ENCODE results near the gene SLF2. TPM values are rescaled to one million over a fixed set of nuclear protein-coding genes. Genes with fewer than 3 reads are reported as not detected.
"Not testable (repeated sequence)": the region's sequence is repeated elsewhere in the genome, so short reads cannot be mapped to it uniquely, and the experiment has no call there.

SLF2 gene
- total RNA-seq, 2 donors from 2014 or later, result 41.3 to 44.1 TPM

GRCh38 chr10:100970076-100970913, 57.5 kb downstream of the SLF2 start:
- peak; percentile 36 for ATAC-seq (replicated peaks)
- H3K9me3 Mint-ChIP-seq, result no peaks in the 10 kb centered on the region
- no peak overlapping the region for H3K27ac Mint-ChIP-seq

DNA sequence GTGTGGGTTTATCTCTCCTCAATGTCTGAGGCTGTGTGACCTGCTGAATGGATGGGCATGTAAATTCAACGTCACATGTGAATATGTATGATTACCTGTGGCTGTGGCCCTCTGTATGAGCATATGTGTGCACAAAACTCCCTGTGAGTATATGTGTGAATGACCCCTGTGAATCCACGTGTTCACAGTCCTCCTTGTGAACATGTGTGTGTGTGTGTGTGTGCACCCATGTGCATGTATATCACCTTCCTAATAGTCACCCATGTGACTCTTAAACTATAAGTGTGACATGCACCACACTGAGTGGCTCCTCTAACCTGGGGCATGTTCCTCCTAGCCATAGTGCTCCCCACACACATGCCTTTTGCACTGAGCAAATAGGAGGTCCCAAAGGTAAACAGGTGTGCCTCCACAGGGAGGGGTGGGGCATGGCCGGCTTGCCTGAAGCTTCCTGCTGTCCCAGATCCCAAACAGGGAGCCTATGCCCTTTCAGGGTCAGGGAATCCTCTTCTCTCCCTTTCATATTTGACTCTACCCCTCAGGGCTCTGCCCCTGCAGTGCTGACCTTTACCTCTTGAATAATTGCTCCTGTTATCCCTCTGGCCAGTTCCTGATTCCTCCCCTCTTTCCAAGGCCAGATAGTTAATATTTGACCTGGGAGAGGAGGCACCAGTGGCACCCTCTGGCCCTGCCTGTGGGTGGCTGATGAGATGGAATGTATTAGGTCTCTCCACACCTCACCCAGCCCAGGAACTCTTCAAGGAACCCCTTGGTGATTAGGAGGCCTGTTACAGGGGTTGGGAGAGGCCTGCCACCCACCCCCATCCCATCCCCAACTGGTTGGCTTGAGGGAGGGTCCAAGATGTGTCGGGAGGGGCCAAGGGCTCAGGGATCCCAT, 58.4 kb downstream of the SLF2 start:
- Mint-ChIP-seq H3K27ac (no peak overlapping the region), H3K9me3 (no peaks in the 10 kb centered on the region), H3K4me1 (peaks cover 11% of the 10 kb centered on the region), H3K36me3 (ENCODE audit: low read depth) (no peaks in the 10 kb centered on the region), H3K27me3 (no peaks in the 10 kb centered on the region), H3K4me3 (peak overlapping the region; percentile 55)
- ATAC-seq (replicated peaks), result no peak

More at GRCh38 chr10:100970076-100970913, 57.5 kb downstream of the SLF2 start:
- H3K36me3 Mint-ChIP-seq (ENCODE audit: low read depth), result peaks cover 6% of the 10 kb centered on the region
- peak overlapping the region; percentile 55 for H3K4me3 Mint-ChIP-seq
- no peaks in the 10 kb centered on the region for H3K27me3 Mint-ChIP-seq
- peaks cover 11% of the 10 kb centered on the region for H3K4me1 Mint-ChIP-seq

GRCh38 chr10:100972115-100972903, 59.5 kb downstream of the SLF2 start:
- Mint-ChIP-seq H3K27me3 (no peaks in the 10 kb centered on the region), H3K27ac (no peak overlapping the region), H3K4me3 (no peak overlapping the region), H3K9me3 (no peaks in the 10 kb centered on the region), H3K4me1 (peaks cover 11% of the 10 kb centered on the region), H3K36me3 (ENCODE audit: low read depth) (no peaks in the 10 kb centered on the region)
- ATAC-seq (replicated peaks), result no peak

DNA sequence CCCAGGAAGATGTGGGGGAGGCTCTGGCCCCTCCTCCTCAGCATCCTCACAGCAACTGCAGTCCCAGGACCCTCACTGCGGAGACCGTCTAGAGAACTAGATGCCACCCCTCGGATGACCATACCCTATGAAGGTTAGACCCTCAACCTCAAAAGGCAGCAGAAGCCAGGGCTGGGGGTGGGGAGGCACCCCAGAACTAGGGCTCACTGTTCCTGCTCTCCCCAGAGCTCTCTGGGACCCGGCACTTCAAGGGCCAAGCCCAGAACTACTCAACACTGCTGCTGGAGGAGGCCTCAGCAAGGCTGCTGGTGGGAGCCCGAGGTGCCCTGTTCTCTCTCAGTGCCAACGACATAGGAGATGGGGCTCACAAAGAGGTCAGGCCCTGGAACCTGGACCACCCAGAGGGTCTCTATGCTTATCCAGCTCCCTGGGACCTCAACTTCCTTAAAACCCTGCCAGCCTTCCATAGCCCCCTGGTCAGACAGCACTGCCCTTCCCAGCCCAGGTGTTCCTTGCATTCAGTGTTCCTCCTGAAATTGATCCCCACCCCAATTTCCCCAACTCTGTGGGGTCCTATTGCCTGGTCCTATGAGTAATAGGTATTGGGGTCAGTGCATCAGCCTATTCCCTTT, 60.3 kb downstream of the SLF2 start:
- no peak for ATAC-seq (replicated peaks)
- Mint-ChIP-seq H3K36me3 (ENCODE audit: low read depth) (no peaks in the 10 kb centered on the region), H3K4me3 (no peak overlapping the region), H3K4me1 (peaks cover 6% of the 10 kb centered on the region), H3K27ac (no peak overlapping the region), H3K9me3 (no peaks in the 10 kb centered on the region), H3K27me3 (no peaks in the 10 kb centered on the region)

GRCh38 chr10:100975397-100975796, 62.6 kb downstream of the SLF2 start:
- not testable (repeated sequence) for ATAC-seq (replicated peaks); H3K27me3 Mint-ChIP-seq; H3K9me3 Mint-ChIP-seq; H3K4me1 Mint-ChIP-seq; H3K36me3 Mint-ChIP-seq (ENCODE audit: low read depth); H3K27ac Mint-ChIP-seq; H3K4me3 Mint-ChIP-seq

GRCh38 chr10:100976906-100977305, 64.1 kb downstream of the SLF2 start:
- H3K27me3 Mint-ChIP-seq, result no peaks in the 10 kb centered on the region
- ATAC-seq (replicated peaks), result no peak
- H3K36me3 Mint-ChIP-seq (ENCODE audit: low read depth), result peaks cover 10% of the 10 kb centered on the region
- H3K9me3 Mint-ChIP-seq, result no peaks in the 10 kb centered on the region
- H3K27ac Mint-ChIP-seq, result no peak overlapping the region
- no peaks in the 10 kb centered on the region for H3K4me1 Mint-ChIP-seq
- no peak overlapping the region for H3K4me3 Mint-ChIP-seq

DNA sequence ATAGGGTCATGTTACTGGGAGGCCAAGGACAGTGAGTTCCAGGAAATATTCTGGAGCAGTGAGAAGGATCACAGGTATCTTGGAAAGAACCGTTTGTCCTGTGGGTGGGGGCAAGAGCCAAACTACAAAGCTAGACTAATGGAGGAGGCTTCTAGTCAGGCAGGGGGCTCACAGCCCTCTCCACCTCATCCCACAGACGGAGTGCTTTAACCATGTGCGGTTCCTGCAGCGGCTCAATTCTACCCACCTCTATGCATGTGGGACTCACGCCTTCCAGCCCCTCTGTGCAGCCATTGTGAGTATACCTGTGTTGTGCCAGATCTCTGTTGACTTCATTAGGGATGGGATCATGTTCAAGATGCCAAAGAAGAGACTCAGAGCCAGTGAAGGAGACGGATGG, 64.7 kb downstream of the SLF2 start:
- no peaks in the 10 kb centered on the region for H3K9me3 Mint-ChIP-seq
- no peaks in the 10 kb centered on the region for H3K4me1 Mint-ChIP-seq
- H3K27me3 Mint-ChIP-seq, result no peaks in the 10 kb centered on the region
- no peak overlapping the region for H3K27ac Mint-ChIP-seq
- no peak for ATAC-seq (replicated peaks)
- no peak overlapping the region for H3K4me3 Mint-ChIP-seq
- H3K36me3 Mint-ChIP-seq (ENCODE audit: low read depth), result peaks cover 15% of the 10 kb centered on the region

- Mint-ChIP-seq H3K4me3 (no peak overlapping the region), H3K9me3 (no peaks in the 10 kb centered on the region), H3K36me3 (ENCODE audit: low read depth) (peaks cover 20% of the 10 kb centered on the region), H3K4me1 (peaks cover 4% of the 10 kb centered on the region), H3K27ac (no peak overlapping the region), H3K27me3 (no peaks in the 10 kb centered on the region)
- ATAC-seq (replicated peaks), result no peak
Measured at GRCh38 chr10:100978121-100978900, 65.5 kb downstream of the SLF2 start.

- H3K27me3 Mint-ChIP-seq, result no peaks in the 10 kb centered on the region
- peaks cover 20% of the 10 kb centered on the region for H3K36me3 Mint-ChIP-seq (ENCODE audit: low read depth)
- no peaks in the 10 kb centered on the region for H3K9me3 Mint-ChIP-seq
- H3K4me3 Mint-ChIP-seq, result no peak overlapping the region
- H3K4me1 Mint-ChIP-seq, result peaks cover 4% of the 10 kb centered on the region
- no peak for ATAC-seq (replicated peaks)
- H3K27ac Mint-ChIP-seq, result no peak overlapping the region
Measured at GRCh38 chr10:100978901-100979195, 66.1 kb downstream of the SLF2 start.

DNA sequence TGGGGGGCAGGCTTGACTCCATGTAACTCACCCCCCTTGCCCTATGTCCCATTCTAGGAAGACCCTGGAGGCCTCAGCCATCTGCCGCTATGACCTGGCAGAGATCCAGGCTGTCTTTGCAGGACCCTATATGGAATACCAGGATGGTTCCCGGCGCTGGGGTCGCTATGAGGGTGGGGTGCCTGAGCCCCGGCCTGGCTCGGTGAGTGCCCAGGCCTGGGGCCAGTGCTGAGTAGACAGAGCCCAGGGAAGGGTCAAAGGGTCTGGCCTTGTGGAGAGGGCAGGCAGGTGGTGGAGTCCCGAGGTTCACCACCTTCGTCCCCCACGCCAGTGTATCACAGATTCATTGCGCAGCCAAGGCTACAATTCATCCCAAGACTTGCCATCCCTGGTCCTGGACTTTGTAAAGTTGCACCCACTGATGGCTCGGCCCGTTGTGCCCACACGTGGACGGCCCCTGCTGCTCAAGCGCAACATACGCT, 67.1 kb downstream of the SLF2 start:
- Mint-ChIP-seq H3K4me1 (peaks cover 4% of the 10 kb centered on the region), H3K36me3 (ENCODE audit: low read depth) (peaks cover 20% of the 10 kb centered on the region), H3K27ac (no peak overlapping the region), H3K27me3 (no peaks in the 10 kb centered on the region), H3K9me3 (no peaks in the 10 kb centered on the region), H3K4me3 (no peak overlapping the region)
- ATAC-seq (replicated peaks), result no peak

- Mint-ChIP-seq H3K36me3 (ENCODE audit: low read depth) (peaks cover 20% of the 10 kb centered on the region), H3K4me3 (no peak overlapping the region), H3K27me3 (no peaks in the 10 kb centered on the region), H3K9me3 (no peaks in the 10 kb centered on the region), H3K4me1 (peaks cover 4% of the 10 kb centered on the region), H3K27ac (no peak overlapping the region)
- ATAC-seq (replicated peaks), result no peak
Measured at GRCh38 chr10:100980311-100980710, 67.5 kb downstream of the SLF2 start.

DNA sequence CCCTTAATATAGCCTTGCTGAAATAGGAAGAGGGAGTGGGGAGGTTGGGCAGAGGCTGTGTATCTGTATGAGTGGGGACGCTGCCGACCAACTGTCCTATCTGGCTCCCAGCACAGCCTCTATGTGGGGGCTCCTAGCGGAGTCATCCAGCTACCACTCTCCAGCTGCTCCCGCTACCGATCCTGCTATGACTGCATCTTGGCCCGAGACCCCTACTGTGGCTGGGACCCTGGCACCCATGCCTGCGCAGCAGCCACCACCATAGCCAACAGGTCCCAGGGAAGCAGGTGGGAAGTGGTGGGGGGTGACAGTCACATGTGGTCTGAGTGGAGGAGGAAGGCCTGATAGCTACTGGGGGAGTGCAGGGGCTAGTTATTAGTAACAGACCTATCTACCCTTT, 67.9 kb downstream of the SLF2 start:
- no peak overlapping the region for H3K4me3 Mint-ChIP-seq
- H3K9me3 Mint-ChIP-seq, result no peaks in the 10 kb centered on the region
- no peak overlapping the region for H3K27ac Mint-ChIP-seq
- peaks cover 4% of the 10 kb centered on the region for H3K4me1 Mint-ChIP-seq
- no peak for ATAC-seq (replicated peaks)
- peaks cover 20% of the 10 kb centered on the region for H3K36me3 Mint-ChIP-seq (ENCODE audit: low read depth)
- H3K27me3 Mint-ChIP-seq, result no peaks in the 10 kb centered on the region

GRCh38 chr10:100981178-100981772, 68.5 kb downstream of the SLF2 start:
- peaks cover 20% of the 10 kb centered on the region for H3K36me3 Mint-ChIP-seq (ENCODE audit: low read depth)
- H3K4me3 Mint-ChIP-seq, result no peak overlapping the region
- H3K4me1 Mint-ChIP-seq, result peaks cover 4% of the 10 kb centered on the region
- no peaks in the 10 kb centered on the region for H3K9me3 Mint-ChIP-seq
- no peak overlapping the region for H3K27ac Mint-ChIP-seq
- no peaks in the 10 kb centered on the region for H3K27me3 Mint-ChIP-seq
- no peak for ATAC-seq (replicated peaks)
